GM23248 (cell line): ENCODE measurements around the gene DNAH2. TPM values are rescaled to one million over a fixed set of nuclear protein-coding genes. Genes with fewer than 3 reads are reported as not detected.

Experiments used
- DNase-seq: peaks from one replicate; pipeline ENCODE4 v3.0.0-alpha.2; 2015
- H2AFZ ChIP-seq: fragments of 200-600 bp; sonication (generic); 2 replicates; pipeline ENCODE4 v1.6.1; 2016; ENCODE audit warnings: antibody characterized with exemption
- H3F3A ChIP-seq: fragments of 200-600 bp; sonication (generic); 2 replicates; pipeline ENCODE4 v1.6.1; 2016; ENCODE audit warnings: mild to moderate bottlenecking, antibody characterized with exemption, mixed run types; ENCODE audit not compliant: insufficient read depth
- H3K27ac ChIP-seq: fragments of 200-600 bp; sonication (generic); 2 replicates; pipeline ENCODE4 v1.5.1; 2016; ENCODE audit warnings: mild to moderate bottlenecking
- H3K27me3 ChIP-seq: fragments of 200-600 bp; sonication (generic); replicated peaks from 2 replicates; pipeline ENCODE4 v1.6.1; 2016; ENCODE audit warnings: mild to moderate bottlenecking; ENCODE audit not compliant: insufficient read depth
- H3K36me3 ChIP-seq: fragments of 200-600 bp; sonication (generic); 2 replicates; pipeline ENCODE4 v1.6.1; 2016; ENCODE audit warnings: low read depth, mild to moderate bottlenecking
- H3K4me1 ChIP-seq: fragments of 200-600 bp; sonication (generic); 2 replicates; pipeline ENCODE4 v1.6.1; 2016; ENCODE audit warnings: mild to moderate bottlenecking; ENCODE audit not compliant: insufficient read depth
- H3K4me2 ChIP-seq: fragments of 200-600 bp; sonication (generic); one replicate; pipeline ENCODE4 v1.6.1; 2016; ENCODE audit warnings: mild to moderate bottlenecking; ENCODE audit not compliant: unreplicated experiment
- H3K4me3 ChIP-seq: fragments of 200-600 bp; sonication (generic); 2 replicates; pipeline ENCODE4 v1.5.1; 2016; ENCODE audit warnings: mild to moderate bottlenecking
- H3K79me2 ChIP-seq: fragments of 200-600 bp; sonication (generic); 2 replicates; pipeline ENCODE4 v1.6.1; 2016; ENCODE audit warnings: mild to moderate bottlenecking; ENCODE audit not compliant: insufficient read depth
- H3K9ac ChIP-seq: fragments of 200-600 bp; sonication (generic); 2 replicates; pipeline ENCODE4 v1.6.1; 2016; ENCODE audit warnings: mild to moderate bottlenecking
- H3K9me2 ChIP-seq: fragments of 200-600 bp; sonication (generic); 2 replicates; pipeline ENCODE4 v1.6.1; 2016; ENCODE audit warnings: mixed run types, mild to moderate bottlenecking, moderate library complexity; ENCODE audit not compliant: insufficient read depth
- H3K9me3 ChIP-seq: fragments of 200-600 bp; sonication (generic); one replicate; pipeline ENCODE4 v1.6.1; 2017; ENCODE audit warnings: low read depth
- H4K20me1 ChIP-seq: fragments of 200-600 bp; sonication (generic); 2 replicates; pipeline ENCODE4 v1.6.0; 2016; ENCODE audit not compliant: insufficient read depth
- EZH2 ChIP-seq: fragments of 200-600 bp; sonication (generic); IDR thresholded peaks from 2 replicates; pipeline ENCODE4 v1.6.1; 2018; ENCODE audit warnings: antibody characterized with exemption, mild to moderate bottlenecking; ENCODE audit not compliant: insufficient read depth, poor library complexity, severe bottlenecking
- EZH2phosphoT487 ChIP-seq: fragments of 200-600 bp; sonication (generic); IDR thresholded peaks from 2 replicates; pipeline ENCODE4 v1.6.1; 2018; ENCODE audit warnings: antibody characterized with exemption, moderate library complexity, mild to moderate bottlenecking, low read depth; ENCODE audit not compliant: insufficient read depth
- WGBS, 2 experiments: methylation state at CpG; one replicate each; pipeline ENCODE4 v1.1.6; 2015 to 2017; ENCODE audit warnings: low lambda C conversion rate in 2 of 2, low coverage in 1 of 2; ENCODE audit errors: missing lambda C conversion rate in 2 of 2; 5-methylcytosine and 5-hydroxymethylcytosine counted together
- in situ Hi-C: fragments of 300-500 bp; cut with MboI; formaldehyde crosslinking; loops from 2 replicates; pipeline ENCODE4 v1.15.0; 2020
- polyA plus RNA-seq: library from polyadenylated mRNA; unstranded; fragments of >200 nt; fragmentation: Nextera tagmentation; extraction: Ambion mirVana; gene quantifications from 2 replicates; pipeline ENCODE4 v1.2.1, GENCODE V29; 2016
- total RNA-seq: library from RNA; depleted of rRNA; stranded (reverse); fragments of >200 nt; shearing (Covaris generic); gene quantifications from 2 replicates; pipeline ENCODE4 v1.2.3, GENCODE V29; 2014

DNAH2 gene
- total and polyA plus RNA-seq, 2 experiments from 2014 or later = not detected

DNA sequence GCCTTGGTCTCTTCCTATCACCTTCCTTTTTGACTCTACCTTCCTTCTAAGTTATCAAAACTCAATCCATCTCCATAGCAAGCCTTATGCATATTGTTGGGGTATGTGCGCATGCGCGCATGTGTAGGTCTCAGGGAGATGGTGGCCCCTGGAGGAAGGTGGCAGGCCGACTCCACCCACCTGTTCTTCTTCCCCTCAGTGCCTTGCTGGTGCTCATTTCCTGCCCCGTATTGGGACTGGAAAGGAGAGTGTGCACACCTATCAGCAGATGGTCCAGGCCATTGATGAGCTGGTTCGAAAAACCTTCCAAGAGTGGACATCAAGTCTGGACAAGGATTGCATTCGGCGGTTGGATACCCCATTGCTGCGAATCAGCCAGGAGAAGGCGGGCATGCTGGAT, 25.2 kb downstream of the DNAH2 start:
- peaks cover 23% of the 10 kb centered on the region for H3F3A ChIP-seq
- H3K9me2 ChIP-seq = no peaks in the 10 kb centered on the region
- no peaks in the 10 kb centered on the region for H3K9me3 ChIP-seq
- no peak overlapping the region for H2AFZ ChIP-seq
- peaks cover 21% of the 10 kb centered on the region for H3K4me1 ChIP-seq
- WGBS, 2 experiments = 56 to 59% methylated on average over 10 of the region's 10 CpGs
- DNase-seq = no peak
- no peak overlapping the region for H3K9ac ChIP-seq
- no peak for TF ChIP-seq EZH2
- TF ChIP-seq EZH2phosphoT487 = no peak
- no peaks in the 10 kb centered on the region for H3K79me2 ChIP-seq
- no peak overlapping the region for H3K4me2 ChIP-seq
- no peaks in the 10 kb centered on the region for H4K20me1 ChIP-seq
- in situ Hi-C loops = loop anchor here (10.0 kb wide), 1 partner anchor 112 kb away; the partner anchor contains the start of genes CYB5D1, NAA38 and TMEM88
- H3K27ac ChIP-seq = no peak overlapping the region
- no peaks in the 10 kb centered on the region for H3K36me3 ChIP-seq
- H3K27me3 ChIP-seq = 0 out of 2 replicates have a peak, but pooled peaks cover 16% of the 10 kb centered on the region
- H3K4me3 ChIP-seq = no peak overlapping the region

DNA sequence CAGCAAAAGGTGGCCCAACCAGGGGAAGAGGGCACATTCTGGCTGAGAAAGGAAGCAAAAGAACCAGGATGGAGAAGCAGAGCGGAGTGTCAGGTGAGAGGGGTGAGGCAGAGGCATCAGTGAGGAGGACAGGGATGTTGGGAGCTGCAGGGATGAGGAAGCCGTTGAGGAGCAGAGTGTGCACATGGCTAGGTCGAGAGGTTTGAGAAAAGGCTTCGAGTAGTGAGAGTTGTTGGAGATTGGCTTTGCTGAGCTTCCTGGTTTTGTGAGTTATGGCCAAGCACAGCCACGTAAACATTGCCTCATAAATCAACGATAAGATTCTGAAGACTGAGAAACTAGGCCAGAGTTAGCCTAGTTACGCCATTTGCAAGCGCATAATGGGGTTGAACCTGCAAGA, 26.9 kb downstream of the DNAH2 start:
- H3F3A ChIP-seq = peaks cover 37% of the 10 kb centered on the region
- H3K27me3 ChIP-seq = 0 out of 2 replicates have a peak, but pooled peaks cover 13% of the 10 kb centered on the region
- no peaks in the 10 kb centered on the region for H4K20me1 ChIP-seq
- H3K9ac ChIP-seq = no peak overlapping the region
- H3K27ac ChIP-seq = no peak overlapping the region
- H3K9me2 ChIP-seq = no peaks in the 10 kb centered on the region
- no peak overlapping the region for H2AFZ ChIP-seq
- no peaks in the 10 kb centered on the region for H3K79me2 ChIP-seq
- no peak for TF ChIP-seq EZH2phosphoT487
- TF ChIP-seq EZH2 = no peak
- no peak overlapping the region for H3K4me2 ChIP-seq
- peaks cover 37% of the 10 kb centered on the region for H3K4me1 ChIP-seq
- H3K36me3 ChIP-seq = no peaks in the 10 kb centered on the region
- no peaks in the 10 kb centered on the region for H3K9me3 ChIP-seq
- 58 to 61% methylated on average over 8 of the region's 8 CpGs for WGBS, 2 experiments
- H3K4me3 ChIP-seq = no peak overlapping the region
- in situ Hi-C loops = loop anchor here (10.0 kb wide), 1 partner anchor 110 kb away; the partner anchor contains the start of genes CYB5D1, NAA38 and TMEM88
- DNase-seq = no peak

DNA sequence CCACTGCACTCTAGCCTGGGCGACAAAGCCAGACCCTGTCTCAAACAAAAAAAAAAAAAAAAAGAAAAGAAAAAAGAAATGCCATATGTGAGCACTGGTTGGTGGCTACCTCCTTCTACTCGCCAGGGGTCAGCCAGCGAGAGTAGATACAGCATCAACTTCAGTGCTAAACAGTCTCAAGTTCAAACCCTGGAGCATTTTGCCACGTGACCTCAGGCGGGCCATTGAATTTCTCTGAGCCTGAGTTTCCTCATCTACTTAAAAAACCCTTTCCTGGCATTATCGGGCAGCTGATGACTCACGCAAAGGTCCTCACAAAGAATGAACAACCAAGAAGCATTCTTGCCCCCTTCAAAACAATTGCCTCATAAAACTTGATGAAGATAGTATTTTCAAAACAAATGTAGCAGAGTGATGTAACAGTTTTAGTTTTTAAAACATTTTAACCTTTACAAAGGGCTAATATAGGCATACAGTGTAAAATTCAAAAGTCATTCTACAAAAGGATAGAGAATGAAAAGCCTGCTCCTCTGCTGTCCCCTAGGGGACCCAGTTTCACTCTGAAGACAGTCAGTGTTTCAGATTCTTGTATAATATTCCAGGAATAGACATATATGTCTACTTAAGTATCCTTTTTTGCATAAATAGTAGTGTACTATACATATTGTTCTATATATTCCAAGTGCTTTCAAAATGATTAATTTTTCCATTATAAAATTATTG, 28.4 kb downstream of the DNAH2 start:
- H3K4me3 ChIP-seq = peak overlapping the region; percentile 19; the same call in 1 of the 2 replicates
- no peaks in the 10 kb centered on the region for H3K9me3 ChIP-seq
- H3K4me2 ChIP-seq = peak overlapping the region; percentile 77
- H3K27ac ChIP-seq = peak overlapping the region; percentile 30
- H4K20me1 ChIP-seq = no peaks in the 10 kb centered on the region
- no peaks in the 10 kb centered on the region for H3K9me2 ChIP-seq
- H3K9ac ChIP-seq = 0 out of 2 replicates have a peak overlapping the region, but pooled peaks have one; percentile 8
- peaks cover 52% of the 10 kb centered on the region for H3F3A ChIP-seq
- WGBS, 2 experiments = 39 to 46% methylated on average over 7 of the region's 7 CpGs
- H2AFZ ChIP-seq = no peak overlapping the region
- peaks cover 50% of the 10 kb centered on the region for H3K4me1 ChIP-seq
- in situ Hi-C loops = loop anchor here (10.0 kb wide), 1 partner anchor 109 kb away; the partner anchor contains the start of genes CYB5D1, NAA38 and TMEM88
- no peaks in the 10 kb centered on the region for H3K36me3 ChIP-seq
- TF ChIP-seq EZH2phosphoT487 = no peak
- TF ChIP-seq EZH2 = no peak
- no peaks in the 10 kb centered on the region for H3K79me2 ChIP-seq
- DNase-seq = peak; percentile 92
- 0 out of 2 replicates have a peak, but pooled peaks cover under 1% of the 10 kb centered on the region for H3K27me3 ChIP-seq

DNA sequence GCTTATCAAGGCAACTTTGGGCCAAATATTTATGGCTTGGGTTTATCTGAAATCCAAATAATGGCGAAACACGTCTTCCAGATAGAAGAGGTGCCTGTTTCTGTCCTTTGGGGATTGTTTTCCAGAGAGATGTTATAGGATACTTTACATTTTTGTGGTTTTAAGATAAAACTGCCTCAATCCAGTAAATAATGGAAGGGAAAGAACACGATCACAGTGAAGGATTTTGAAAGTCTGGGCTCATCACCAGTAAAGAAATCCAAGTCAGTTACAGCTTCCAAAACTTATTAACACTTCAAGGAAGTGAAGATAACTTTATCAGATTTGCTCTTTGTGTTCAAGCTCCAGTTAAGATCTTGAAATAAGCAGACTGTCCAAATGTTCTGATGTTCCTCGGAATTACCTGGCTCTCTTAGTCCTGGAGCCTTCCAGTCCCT, 30.1 kb downstream of the DNAH2 start:
- peaks cover 59% of the 10 kb centered on the region for H3K4me1 ChIP-seq
- H3K27me3 ChIP-seq = no peaks in the 10 kb centered on the region
- H3K9me3 ChIP-seq = no peaks in the 10 kb centered on the region
- no peaks in the 10 kb centered on the region for H3K9me2 ChIP-seq
- no peak for TF ChIP-seq EZH2
- no peak for TF ChIP-seq EZH2phosphoT487
- H3F3A ChIP-seq = peaks cover 52% of the 10 kb centered on the region
- H2AFZ ChIP-seq = peak overlapping the region; percentile 65
- peak overlapping the region; percentile 58 for H3K27ac ChIP-seq
- H3K36me3 ChIP-seq = no peaks in the 10 kb centered on the region
- peak overlapping the region; percentile 56 for H3K9ac ChIP-seq
- no peaks in the 10 kb centered on the region for H4K20me1 ChIP-seq
- peak overlapping the region; percentile 73 for H3K4me2 ChIP-seq
- peak; percentile 63 for DNase-seq
- WGBS, 2 experiments = 22% methylated on average over 4 of the region's 4 CpGs
- H3K79me2 ChIP-seq = no peaks in the 10 kb centered on the region
- peak overlapping the region; percentile 46 for H3K4me3 ChIP-seq
- in situ Hi-C loops = loop anchor here (10.0 kb wide), 1 partner anchor 107 kb away; the partner anchor contains the start of genes CYB5D1, NAA38 and TMEM88
